Mesenchymal stem cell (in vitro differentiated cells and primary cell): ENCODE results near the gene TMEM151B.

Experiments used
- DNase-seq: peaks from one replicate; pipeline ENCODE4 v3.0.0-alpha.2; 2013
- H2AFZ ChIP-seq: one replicate; pipeline ENCODE4 v1.6.1; 2013; ENCODE audit warnings: low read depth, mild to moderate bottlenecking, control low read depth, inconsistent platforms, low read length, moderate library complexity
- H2AK5ac ChIP-seq: 2 replicates; pipeline ENCODE4 v1.6.1; 2013; ENCODE audit warnings: low read length, moderate library complexity, mild to moderate bottlenecking, inconsistent platforms; ENCODE audit not compliant: severe bottlenecking
- H2BK120ac ChIP-seq: one replicate; pipeline ENCODE4 v1.6.1; 2013; ENCODE audit warnings: low read depth, mild to moderate bottlenecking, inconsistent platforms, low read length, moderate library complexity
- H2BK12ac ChIP-seq, 2 experiments: one replicate each; pipeline ENCODE4 v1.6.1; 2013; ENCODE audit warnings: inconsistent platforms in 2 of 2, low read length in 2 of 2, mild to moderate bottlenecking in 2 of 2, moderate library complexity in 2 of 2, control low read depth in 1 of 2
- H2BK15ac ChIP-seq: one replicate; pipeline ENCODE4 v1.6.1; 2013; ENCODE audit warnings: mild to moderate bottlenecking, low read depth, inconsistent platforms; ENCODE audit not compliant: poor library complexity, severe bottlenecking
- H2BK5ac ChIP-seq: 2 replicates; pipeline ENCODE4 v1.6.1; 2013; ENCODE audit warnings: low read depth, mild to moderate bottlenecking, low read length, control low read depth, inconsistent platforms; ENCODE audit not compliant: poor library complexity, severe bottlenecking
- H3K14ac ChIP-seq, 2 experiments: one replicate each; pipeline ENCODE4 v1.6.1; 2013; ENCODE audit warnings: inconsistent platforms in 2 of 2, low read length in 2 of 2, control low read depth in 1 of 2, mild to moderate bottlenecking in 1 of 2, moderate library complexity in 1 of 2
- H3K18ac ChIP-seq, 2 experiments: one replicate each; pipeline ENCODE4 v1.6.1; 2013; ENCODE audit warnings: inconsistent platforms in 2 of 2, low read length in 2 of 2, control low read depth in 1 of 2, low read depth in 1 of 2, mild to moderate bottlenecking in 1 of 2
- H3K23ac ChIP-seq, 2 experiments: one replicate each; pipeline ENCODE4 v1.6.1; 2013; ENCODE audit warnings: inconsistent platforms in 2 of 2, low read length in 2 of 2, mild to moderate bottlenecking in 2 of 2, moderate library complexity in 2 of 2, control low read depth in 1 of 2
- H3K27ac ChIP-seq: 2 replicates; pipeline ENCODE4 v1.5.1; 2013; ENCODE audit warnings: mild to moderate bottlenecking, moderate library complexity, low read length, control low read depth, inconsistent platforms; ENCODE audit not compliant: poor library complexity, severe bottlenecking
- H3K27me3 ChIP-seq, 2 experiments: 2 replicates each; pipeline versions ENCODE4 v1.6.1 to v1.7.0; 2013; ENCODE audit warnings: low read length in 2 of 2, mild to moderate bottlenecking in 2 of 2, moderate library complexity in 2 of 2, control low read depth in 1 of 2, inconsistent platforms in 1 of 2; ENCODE audit not compliant: control insufficient read depth in 1 of 2, insufficient read depth in 1 of 2
- H3K36me3 ChIP-seq, 2 experiments: 2 replicates each; pipeline versions ENCODE4 v1.6.1 to v1.7.0; 2013; ENCODE audit warnings: low read length in 2 of 2, control low read depth in 1 of 2, inconsistent platforms in 1 of 2, low read depth in 1 of 2, mild to moderate bottlenecking in 1 of 2; ENCODE audit not compliant: insufficient read depth in 2 of 2, control insufficient read depth in 1 of 2
- H3K4ac ChIP-seq, 2 experiments: one replicate each; pipeline ENCODE4 v1.6.1; 2013; ENCODE audit warnings: inconsistent platforms in 2 of 2, low read length in 2 of 2, mild to moderate bottlenecking in 2 of 2, moderate library complexity in 2 of 2, control low read depth in 1 of 2, low read depth in 1 of 2
- H3K4me1 ChIP-seq: 2 replicates; pipeline ENCODE4 v1.6.1; 2013; ENCODE audit warnings: low read depth, low read length, control low read depth; ENCODE audit not compliant: control insufficient read depth, insufficient read depth
- H3K4me2 ChIP-seq: 2 replicates; pipeline ENCODE4 v1.6.1; 2013; ENCODE audit warnings: low read length, mild to moderate bottlenecking, inconsistent platforms; ENCODE audit not compliant: poor library complexity, severe bottlenecking
- H3K4me3 ChIP-seq, 2 experiments: 2 replicates each; pipeline versions ENCODE4 v1.5.1 to v1.7.0; 2013; ENCODE audit warnings: low read length in 2 of 2, mild to moderate bottlenecking in 2 of 2, control low read depth in 1 of 2, low read depth in 1 of 2; ENCODE audit not compliant: insufficient read depth in 1 of 2
- H3K79me1 ChIP-seq: replicated peaks from 2 replicates; pipeline ENCODE4 v1.6.1; 2013; ENCODE audit warnings: mild to moderate bottlenecking, control low read depth, low read length, inconsistent platforms; ENCODE audit not compliant: poor library complexity, severe bottlenecking
- H3K9ac ChIP-seq: 2 replicates; pipeline ENCODE4 v1.7.0; 2013; ENCODE audit warnings: mild to moderate bottlenecking, low read length, moderate library complexity
- H3K9me3 ChIP-seq: 2 replicates; pipeline ENCODE4 v1.7.0; 2013; ENCODE audit warnings: mild to moderate bottlenecking, low read length; ENCODE audit not compliant: control insufficient read depth
- H4K8ac ChIP-seq: one replicate; pipeline ENCODE4 v1.6.1; 2013; ENCODE audit warnings: inconsistent platforms, mild to moderate bottlenecking, low read length, moderate library complexity
- H4K91ac ChIP-seq: one replicate; pipeline ENCODE4 v1.6.1; 2013; ENCODE audit warnings: mild to moderate bottlenecking, low read length, inconsistent platforms
- WGBS: methylation state at CpG from one replicate; pipeline ENCODE4 v1.1.7; 2013; ENCODE audit warnings: mixed read lengths; 5-methylcytosine and 5-hydroxymethylcytosine counted together

The TMEM151B gene

GRCh38 chr6:44265722-44266233, 4.5 kb upstream of the TMEM151B start:
- H3K4ac ChIP-seq, result no peak overlapping the region
- H3K4me3 ChIP-seq, result peak overlapping the region in 1 of 2 experiments; percentile 56
- H3K4me2 ChIP-seq, result no peak overlapping the region
- DNase-seq, result no peak
- H3K23ac ChIP-seq, result no peak overlapping the region
- no peak overlapping the region for H2BK12ac ChIP-seq
- H3K27me3 ChIP-seq, result peaks cover 22 to 31% of the 10 kb centered on the region in 2 experiments
- H2BK120ac ChIP-seq, result no peak overlapping the region
- no peak overlapping the region for H3K18ac ChIP-seq
- no peak overlapping the region for H2BK5ac ChIP-seq
- H4K91ac ChIP-seq, result no peak overlapping the region
- H3K36me3 ChIP-seq, result peaks cover 7 to 13% of the 10 kb centered on the region in 2 experiments
- H3K9me3 ChIP-seq, result no peaks in the 10 kb centered on the region
- H2AFZ ChIP-seq, result no peak overlapping the region
- no peak overlapping the region for H3K27ac ChIP-seq
- no peak overlapping the region for H3K9ac ChIP-seq
- no peak overlapping the region for H4K8ac ChIP-seq
- peaks cover 33% of the 10 kb centered on the region for H3K4me1 ChIP-seq
- H3K79me1 ChIP-seq, result peaks cover 15% of the 10 kb centered on the region
- no peak overlapping the region for H3K14ac ChIP-seq
- H2BK15ac ChIP-seq, result no peak overlapping the region
- no peak overlapping the region for H2AK5ac ChIP-seq
- WGBS, result 73% methylated on average over 15 of the region's 17 CpGs

GRCh38 chr6:44266347-44266746, 3.9 kb upstream of the TMEM151B start:
- no peak overlapping the region for H3K23ac ChIP-seq
- H3K79me1 ChIP-seq, result peaks cover 13% of the 10 kb centered on the region
- no peak overlapping the region for H3K4me2 ChIP-seq
- H2AK5ac ChIP-seq, result no peak overlapping the region
- no peak overlapping the region for H4K8ac ChIP-seq
- no peaks in the 10 kb centered on the region for H3K9me3 ChIP-seq
- H3K36me3 ChIP-seq, result peaks cover 3 to 13% of the 10 kb centered on the region in 2 experiments
- no peak overlapping the region for H2AFZ ChIP-seq
- peaks cover 33% of the 10 kb centered on the region for H3K4me1 ChIP-seq
- H3K4ac ChIP-seq, result no peak overlapping the region
- H3K18ac ChIP-seq, result no peak overlapping the region
- H3K27ac ChIP-seq, result no peak overlapping the region
- no peak overlapping the region for H3K14ac ChIP-seq
- no peak overlapping the region for H3K4me3 ChIP-seq
- DNase-seq, result no peak
- no peak overlapping the region for H4K91ac ChIP-seq
- no peak overlapping the region for H2BK12ac ChIP-seq
- 94% methylated on average over 3 of the region's 3 CpGs for WGBS
- H2BK5ac ChIP-seq, result no peak overlapping the region
- no peak overlapping the region for H2BK120ac ChIP-seq
- no peak overlapping the region for H2BK15ac ChIP-seq
- H3K27me3 ChIP-seq, result peaks cover 26 to 35% of the 10 kb centered on the region in 2 experiments
- H3K9ac ChIP-seq, result no peak overlapping the region

GRCh38 chr6:44267252-44267651, 3.0 kb upstream of the TMEM151B start:
- no peak overlapping the region for H2BK15ac ChIP-seq
- peaks cover 0 to 4% of the 10 kb centered on the region in 2 experiments for H3K36me3 ChIP-seq
- 73% methylated on average over 10 of the region's 10 CpGs for WGBS
- H2BK12ac ChIP-seq, result no peak overlapping the region
- no peak for DNase-seq
- peaks cover 35 to 44% of the 10 kb centered on the region in 2 experiments for H3K27me3 ChIP-seq
- no peak overlapping the region for H3K4ac ChIP-seq
- no peak overlapping the region for H2BK120ac ChIP-seq
- H2AK5ac ChIP-seq, result no peak overlapping the region
- no peak overlapping the region for H3K23ac ChIP-seq
- H3K9me3 ChIP-seq, result no peaks in the 10 kb centered on the region
- H3K4me2 ChIP-seq, result no peak overlapping the region
- H3K4me1 ChIP-seq, result peaks cover 26% of the 10 kb centered on the region
- no peak overlapping the region for H3K4me3 ChIP-seq
- H4K91ac ChIP-seq, result no peak overlapping the region
- no peak overlapping the region for H3K14ac ChIP-seq
- no peak overlapping the region for H3K18ac ChIP-seq
- H3K9ac ChIP-seq, result no peak overlapping the region
- H3K79me1 ChIP-seq, result peaks cover 4% of the 10 kb centered on the region
- H2BK5ac ChIP-seq, result no peak overlapping the region
- H3K27ac ChIP-seq, result no peak overlapping the region
- H2AFZ ChIP-seq, result no peak overlapping the region
- no peak overlapping the region for H4K8ac ChIP-seq

GRCh38 chr6:44268095-44268628, 2.1 kb upstream of the TMEM151B start:
- Histone ChIP-seq H3K9me3 (no peaks in the 10 kb centered on the region), H4K91ac (no peak overlapping the region), H3K4me2 (no peak overlapping the region), H3K4ac (no peak overlapping the region), H2BK15ac (no peak overlapping the region), H3K23ac (no peak overlapping the region), H3K27me3 (peaks cover 44 to 53% of the 10 kb centered on the region in 2 experiments), H3K4me1 (peaks cover 17% of the 10 kb centered on the region), H3K36me3 (no peaks in the 10 kb centered on the region), H3K14ac (no peak overlapping the region), H3K27ac (no peak overlapping the region), H2AFZ (no peak overlapping the region), H2BK12ac (no peak overlapping the region), H3K4me3 (no peak overlapping the region), H2BK5ac (no peak overlapping the region), H3K18ac (no peak overlapping the region), H2BK120ac (no peak overlapping the region), H2AK5ac (no peak overlapping the region), H3K9ac (no peak overlapping the region), H3K79me1 (peaks cover 4% of the 10 kb centered on the region), H4K8ac (no peak overlapping the region)
- 0% methylated on average over 3 of the region's 5 CpGs for WGBS
- peak; percentile 47 for DNase-seq
